ENCODE data around the gene GNPTAB. TPM values are rescaled to one million over a fixed set of nuclear protein-coding genes. Genes with fewer than 3 reads are reported as not detected.

GNPTAB gene
- total RNA-seq, 1 experiment from 2014 or later: 14.8 TPM

DNA sequence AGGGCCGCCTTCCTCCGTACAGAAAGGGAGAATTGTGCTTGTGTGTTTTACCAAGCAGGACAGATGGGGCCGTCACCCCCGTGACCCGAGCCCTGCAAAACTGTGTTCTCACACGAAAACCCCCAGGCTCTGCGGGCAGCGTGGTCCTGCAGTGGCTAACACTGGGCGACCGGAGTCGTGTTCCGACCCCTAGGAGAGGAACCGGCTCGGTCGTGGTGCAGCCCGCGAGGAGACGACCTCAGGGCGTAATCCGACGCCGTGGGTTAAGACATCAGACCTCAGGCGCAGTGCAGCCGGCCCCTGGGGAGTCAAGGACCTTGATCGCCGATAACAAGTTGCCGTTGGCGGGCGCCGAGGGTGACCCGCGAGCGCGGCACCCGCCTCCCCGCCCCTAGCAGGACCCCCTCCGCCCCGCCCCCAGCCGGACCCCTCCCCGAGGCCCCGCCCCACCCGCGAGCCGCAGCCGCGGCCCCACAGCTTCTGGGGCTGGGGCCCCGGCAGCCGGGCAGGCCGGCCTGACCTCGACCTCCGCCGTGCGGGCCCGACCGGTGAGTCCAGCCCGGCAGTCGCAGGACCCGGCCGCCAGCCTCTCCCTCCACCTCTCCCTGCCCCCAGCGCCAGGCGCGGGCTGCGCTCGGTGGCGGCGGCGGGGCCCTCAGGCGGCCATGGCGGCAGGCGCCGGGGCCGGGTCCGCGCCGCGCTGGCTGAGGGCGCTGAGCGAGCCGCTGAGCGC, 133.4 kb downstream of the GNPTAB start, which contains the start of gene CHPT1:
Gene CHPT1, plus strand, starts transcription at position 444 of the 733 bp plus-strand sequence. Its CDS starts 222 bp downstream, at position 666.
- Mint-ChIP-seq H3K27me3 (ENCODE audit: insufficient read depth, unreplicated experiment) (no peaks in the 10 kb centered on the region), H3K4me1 (ENCODE audit: insufficient read depth, unreplicated experiment) (peaks cover 38% of the 10 kb centered on the region), H3K27ac (ENCODE audit: low read depth, unreplicated experiment) (peak within 1 kb of the TSS; percentile 78), H3K9me3 (ENCODE audit: unreplicated experiment) (no peaks in the 10 kb centered on the region), H3K4me3 (ENCODE audit: unreplicated experiment) (peak within 1 kb of the TSS; percentile 91), H3K36me3 (ENCODE audit: insufficient read depth, unreplicated experiment) (peaks cover 5% of the 10 kb centered on the region)
- ChIA-PET CTCF (interaction anchor here (0.6 to 1.5 kb wide), 4 partner anchors 9 to 349 kb away, joined by 3 to 4 read pairs (median 3); no protein-coding TSS in a partner anchor), POLR2A (interaction anchor here (0.7 to 2.5 kb wide), 5 partner anchors 10 to 290 kb away, joined by 3 to 18 read pairs (median 6); partner anchors contain the start of genes ARL1 and GNPTAB)
- no TSS peak for BruUV-seq (replicated peaks)
- DNase-seq (ENCODE audit: unreplicated experiment): peak; percentile 52
- intact Hi-C loops (cut with micrococcal nuclease): loop anchor here (5.0 kb wide), 1 partner anchor 60 kb away; no protein-coding TSS in a partner anchor
- TF ChIP-seq, protein P1, sequence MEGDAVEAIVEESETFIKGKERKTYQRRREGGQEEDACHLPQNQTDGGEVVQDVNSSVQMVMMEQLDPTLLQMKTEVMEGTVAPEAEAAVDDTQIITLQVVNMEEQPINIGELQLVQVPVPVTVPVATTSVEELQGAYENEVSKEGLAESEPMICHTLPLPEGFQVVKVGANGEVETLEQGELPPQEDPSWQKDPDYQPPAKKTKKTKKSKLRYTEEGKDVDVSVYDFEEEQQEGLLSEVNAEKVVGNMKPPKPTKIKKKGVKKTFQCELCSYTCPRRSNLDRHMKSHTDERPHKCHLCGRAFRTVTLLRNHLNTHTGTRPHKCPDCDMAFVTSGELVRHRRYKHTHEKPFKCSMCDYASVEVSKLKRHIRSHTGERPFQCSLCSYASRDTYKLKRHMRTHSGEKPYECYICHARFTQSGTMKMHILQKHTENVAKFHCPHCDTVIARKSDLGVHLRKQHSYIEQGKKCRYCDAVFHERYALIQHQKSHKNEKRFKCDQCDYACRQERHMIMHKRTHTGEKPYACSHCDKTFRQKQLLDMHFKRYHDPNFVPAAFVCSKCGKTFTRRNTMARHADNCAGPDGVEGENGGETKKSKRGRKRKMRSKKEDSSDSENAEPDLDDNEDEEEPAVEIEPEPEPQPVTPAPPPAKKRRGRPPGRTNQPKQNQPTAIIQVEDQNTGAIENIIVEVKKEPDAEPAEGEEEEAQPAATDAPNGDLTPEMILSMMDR (IDR thresholded peaks at IDR 0.05; ENCODE audit: unreplicated experiment): no peak

DNA sequence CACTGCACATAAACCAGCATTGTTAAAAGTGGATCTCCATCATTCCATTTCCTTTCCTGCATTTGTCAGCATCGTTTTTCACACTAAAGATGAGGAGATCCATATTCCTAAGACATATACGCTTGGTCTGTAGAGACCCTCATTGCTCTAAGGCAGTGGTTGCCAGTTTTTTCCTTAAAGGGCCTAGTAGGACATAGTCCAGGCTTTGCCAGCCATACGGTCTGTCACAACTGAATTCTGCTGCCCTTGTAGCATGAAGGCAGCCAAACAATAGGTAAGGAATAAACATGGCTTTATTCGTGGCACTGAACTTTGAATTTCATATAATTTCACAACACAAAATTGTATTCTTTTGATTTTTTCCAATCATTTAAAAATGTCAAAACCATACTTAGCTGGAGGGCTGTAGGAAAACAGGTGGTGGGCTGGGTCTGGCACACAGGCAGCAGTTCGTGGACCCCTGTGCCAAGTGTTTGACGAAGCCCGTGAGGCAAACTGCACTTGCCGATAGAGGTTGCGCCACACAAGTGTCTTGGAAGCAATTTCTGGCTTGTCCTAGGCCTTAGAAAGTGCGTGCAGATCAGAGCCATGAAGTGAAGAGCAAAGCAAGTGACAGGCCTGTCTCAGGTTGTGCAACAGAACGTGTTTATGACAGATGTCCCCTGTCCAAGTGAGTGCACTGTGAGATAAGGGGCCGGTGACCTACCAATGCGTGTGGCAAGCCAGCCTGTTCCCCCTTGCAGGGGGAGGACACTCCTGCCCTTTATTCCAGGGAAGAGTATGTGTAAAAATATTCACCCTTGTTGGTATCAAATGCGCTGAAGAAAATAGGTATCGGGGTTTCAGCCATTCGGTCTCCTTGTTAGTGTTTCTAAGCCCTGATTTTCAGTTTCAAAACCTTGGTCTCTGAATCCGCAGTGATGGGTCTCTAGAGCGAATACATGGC, 134.2 kb downstream of the GNPTAB start:
- H3K27me3 Mint-ChIP-seq (ENCODE audit: insufficient read depth, unreplicated experiment): no peaks in the 10 kb centered on the region
- no peaks in the 10 kb centered on the region for H3K36me3 Mint-ChIP-seq (ENCODE audit: insufficient read depth, unreplicated experiment)
- peaks cover 31% of the 10 kb centered on the region for H3K4me1 Mint-ChIP-seq (ENCODE audit: insufficient read depth, unreplicated experiment)
- TF ChIP-seq, protein P1 (IDR thresholded peaks at IDR 0.05; ENCODE audit: unreplicated experiment): no peak
- intact Hi-C loops (cut with micrococcal nuclease): loop anchor here (5.0 kb wide), 1 partner anchor 61 kb away; no protein-coding TSS in a partner anchor
- no TSS peak for BruUV-seq (replicated peaks)
- H3K9me3 Mint-ChIP-seq (ENCODE audit: unreplicated experiment): no peaks in the 10 kb centered on the region
- H3K4me3 Mint-ChIP-seq (ENCODE audit: unreplicated experiment): peak overlapping the region; percentile 91
- H3K27ac Mint-ChIP-seq (ENCODE audit: low read depth, unreplicated experiment): peak overlapping the region; percentile 59
- POLR2A ChIA-PET: interaction anchor here (0.7 to 2.5 kb wide), 4 partner anchors 12 to 289 kb away, joined by 3 to 18 read pairs (median 4); partner anchors contain the start of gene ARL1
- CTCF ChIA-PET: interaction anchor here (0.6 to 1.5 kb wide), 5 partner anchors 10 to 348 kb away, joined by 3 to 4 read pairs (median 3); no protein-coding TSS in a partner anchor
- no peak for DNase-seq (ENCODE audit: unreplicated experiment)

DNA sequence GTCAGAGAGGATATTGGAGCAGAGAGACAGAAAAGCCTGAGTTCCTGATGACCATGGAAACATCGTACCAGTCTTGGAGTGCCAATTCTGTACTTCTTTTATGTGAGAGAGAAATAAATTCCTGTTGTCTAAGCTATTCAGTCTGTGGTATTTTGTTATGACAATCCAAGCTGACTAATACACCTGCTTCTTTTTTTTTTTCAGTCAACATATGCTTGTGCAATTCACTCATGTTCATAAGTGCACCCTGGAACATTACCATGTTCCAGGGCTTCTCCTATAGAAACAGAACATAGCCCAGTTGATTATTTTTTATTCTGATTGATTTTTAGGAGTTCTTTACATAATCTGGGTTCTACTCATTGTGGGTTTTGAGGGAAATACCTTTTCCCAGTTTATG, 135.1 kb downstream of the GNPTAB start:
- ChIA-PET POLR2A (interaction anchor here (0.7 to 1.2 kb wide), 3 partner anchors 12 to 327 kb away, joined by 3 to 4 read pairs (median 3); no protein-coding TSS in a partner anchor), CTCF (interaction anchor here (0.7 kb wide), 1 partner anchor 165 kb away, joined by 3 read pairs; no protein-coding TSS in a partner anchor)
- BruUV-seq (replicated peaks): no TSS peak
- Mint-ChIP-seq H3K9me3 (ENCODE audit: unreplicated experiment) (no peaks in the 10 kb centered on the region), H3K4me3 (ENCODE audit: unreplicated experiment) (no peak overlapping the region), H3K4me1 (ENCODE audit: insufficient read depth, unreplicated experiment) (peaks cover 23% of the 10 kb centered on the region), H3K27ac (ENCODE audit: low read depth, unreplicated experiment) (peak overlapping the region; percentile 59), H3K36me3 (ENCODE audit: insufficient read depth, unreplicated experiment) (no peaks in the 10 kb centered on the region), H3K27me3 (ENCODE audit: insufficient read depth, unreplicated experiment) (no peaks in the 10 kb centered on the region)
- peak; percentile 55 for DNase-seq (ENCODE audit: unreplicated experiment)
- intact Hi-C loops (cut with micrococcal nuclease): loop anchor here (5.0 kb wide), 1 partner anchor 62 kb away; no protein-coding TSS in a partner anchor
- TF ChIP-seq, protein P1 (IDR thresholded peaks at IDR 0.05; ENCODE audit: unreplicated experiment): no peak

Other genes starting within 250 kb of the GNPTAB start
- 0.29 and 0.70 TPM in 2 replicates for gene MYBPC1, start 236.0 kb downstream of the GNPTAB start, total RNA-seq (2022)
- 28.1 and 33.5 TPM in 2 replicates for gene CHPT1, start 133.3 kb downstream of the GNPTAB start, total RNA-seq (2022)
- not detected in 2 replicates for gene SYCP3, start 91.5 kb downstream of the GNPTAB start, total RNA-seq (2022)
- 8.7 and 10.1 TPM in 2 replicates for gene DRAM1, start 46.6 kb upstream of the GNPTAB start, total RNA-seq (2022)
- 29.4 and 38.0 TPM in 2 replicates for gene WASHC3, start 231.0 kb upstream of the GNPTAB start, total RNA-seq (2022)